Measurements from ENCODE around the gene C6orf120. TPM values are rescaled to one million over a fixed set of nuclear protein-coding genes. Genes with fewer than 3 reads are reported as not detected.

C6orf120 gene
- total RNA-seq (48.2 TPM), polyA plus RNA-seq (21.7 TPM)

- Histone ChIP-seq H3K4me1 (ENCODE audit: insufficient read depth) (no peaks in the 10 kb centered on the region), H3K36me3 (ENCODE audit: insufficient read depth) (no peaks in the 10 kb centered on the region), H3K4me3 (ENCODE audit: low read depth, low read length) (peak within 1 kb of the TSS; percentile 88), H3K27ac (ENCODE audit: low read depth) (peak within 1 kb of the TSS; percentile 94)
- peak; percentile 89 for DNase-seq (ENCODE audit: extremely low spot score)
- under 1% methylated on average over 92 of the region's 92 CpGs for WGBS
Observed at GRCh38 chr6:169701954-169702839, at the start of gene C6orf120, which contains the start of gene WDR27. Gene C6orf120, plus strand, starts transcription at chr6:169702126. Its CDS starts 334 bp downstream, at chr6:169702460. Gene WDR27, minus strand, starts transcription at chr6:169702029. Its CDS starts 13,024 bp downstream, at chr6:169689005.

- H3K4me1 ChIP-seq (ENCODE audit: insufficient read depth): no peaks in the 10 kb centered on the region
- no peak overlapping the region for H3K4me3 ChIP-seq (ENCODE audit: low read depth, low read length)
- H3K27ac ChIP-seq (ENCODE audit: low read depth): no peak overlapping the region
- no peaks in the 10 kb centered on the region for H3K36me3 ChIP-seq (ENCODE audit: insufficient read depth)
- 96% methylated on average over 11 of the region's 11 CpGs for WGBS
- DNase-seq (ENCODE audit: extremely low spot score): no peak
Observed at GRCh38 chr6:169652896-169653295, 49.0 kb upstream of the C6orf120 start.

GRCh38 chr6:169653691-169654090 lies 48.2 kb upstream of the C6orf120 start:
- 73% methylated on average over 6 of the region's 6 CpGs for WGBS
- no peak overlapping the region for H3K27ac ChIP-seq (ENCODE audit: low read depth)
- no peak overlapping the region for H3K4me3 ChIP-seq (ENCODE audit: low read depth, low read length)
- H3K4me1 ChIP-seq (ENCODE audit: insufficient read depth): no peaks in the 10 kb centered on the region
- no peaks in the 10 kb centered on the region for H3K36me3 ChIP-seq (ENCODE audit: insufficient read depth)
- no peak for DNase-seq (ENCODE audit: extremely low spot score)

- Histone ChIP-seq H3K27ac (ENCODE audit: low read depth) (no peak overlapping the region), H3K36me3 (ENCODE audit: insufficient read depth) (no peaks in the 10 kb centered on the region)
- WGBS: 47% methylated on average over 46 of the region's 46 CpGs
Observed at GRCh38 chr6:169654598-169655391, 47.1 kb upstream of the C6orf120 start.

GRCh38 chr6:169656546-169657283 lies 45.2 kb upstream of the C6orf120 start:
- DNase-seq (ENCODE audit: extremely low spot score): no peak
- 93% methylated on average over 23 of the region's 23 CpGs for WGBS
- no peak overlapping the region for H3K4me3 ChIP-seq (ENCODE audit: low read depth, low read length)
- no peak overlapping the region for H3K27ac ChIP-seq (ENCODE audit: low read depth)
- H3K4me1 ChIP-seq (ENCODE audit: insufficient read depth): no peaks in the 10 kb centered on the region
- H3K36me3 ChIP-seq (ENCODE audit: insufficient read depth): no peaks in the 10 kb centered on the region

More at GRCh38 chr6:169654598-169655391, 47.1 kb upstream of the C6orf120 start:
- DNase-seq (ENCODE audit: extremely low spot score): peak; percentile 40
- no peaks in the 10 kb centered on the region for H3K4me1 ChIP-seq (ENCODE audit: insufficient read depth)
- peak overlapping the region; percentile 11 for H3K4me3 ChIP-seq (ENCODE audit: low read depth, low read length)

GRCh38 chr6:169657284-169657610 lies 44.7 kb upstream of the C6orf120 start:
- Histone ChIP-seq H3K4me3 (ENCODE audit: low read depth, low read length) (no peak overlapping the region), H3K4me1 (ENCODE audit: insufficient read depth) (no peaks in the 10 kb centered on the region), H3K27ac (ENCODE audit: low read depth) (no peak overlapping the region), H3K36me3 (ENCODE audit: insufficient read depth) (no peaks in the 10 kb centered on the region)
- DNase-seq (ENCODE audit: extremely low spot score): no peak
- 83% methylated on average over 13 of the region's 13 CpGs for WGBS

DNA sequence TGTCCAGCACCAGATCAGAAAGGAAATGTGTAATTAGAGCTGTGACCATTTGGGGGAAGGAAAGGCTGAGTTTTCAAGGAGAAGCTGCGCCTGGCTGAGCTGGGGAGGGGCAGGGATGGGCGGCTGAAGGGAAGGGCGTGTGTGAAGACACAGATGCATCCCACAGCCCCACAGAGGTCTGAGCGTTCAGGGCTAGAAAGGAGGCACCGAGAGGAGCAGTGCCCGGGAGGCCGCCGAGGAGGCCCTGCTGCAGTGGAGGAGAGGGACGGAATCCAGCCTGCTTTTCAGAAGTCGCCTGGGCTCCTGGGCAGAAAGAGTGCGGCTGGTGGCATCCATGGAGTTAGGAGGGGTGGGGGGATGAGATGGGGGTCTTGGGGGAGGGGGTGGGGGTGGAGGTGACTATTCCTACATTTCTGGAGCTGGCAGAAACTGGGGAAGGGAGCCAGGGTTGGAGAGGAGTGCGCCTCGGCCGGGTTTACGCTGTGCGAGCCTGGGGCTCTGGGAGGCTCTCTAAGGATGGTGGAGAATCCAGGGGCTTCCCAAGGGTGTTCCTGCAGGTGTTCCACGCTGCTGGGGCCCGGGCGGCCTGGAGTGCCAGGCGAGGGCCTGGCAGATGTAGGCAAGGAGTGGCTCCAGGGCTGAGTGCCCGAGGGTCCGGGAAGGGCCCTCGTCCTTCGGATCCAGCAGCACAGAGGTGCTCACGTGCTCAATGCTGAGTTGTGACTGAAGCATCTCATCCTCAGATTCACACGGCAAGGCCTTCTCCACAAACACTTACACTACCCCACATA lies 41.9 kb upstream of the C6orf120 start:
- 97% methylated on average over 26 of the region's 26 CpGs for WGBS
- H3K36me3 ChIP-seq (ENCODE audit: insufficient read depth): no peaks in the 10 kb centered on the region
- H3K27ac ChIP-seq (ENCODE audit: low read depth): no peak overlapping the region
- DNase-seq (ENCODE audit: extremely low spot score): no peak
- no peaks in the 10 kb centered on the region for H3K4me1 ChIP-seq (ENCODE audit: insufficient read depth)
- no peak overlapping the region for H3K4me3 ChIP-seq (ENCODE audit: low read depth, low read length)

DNA sequence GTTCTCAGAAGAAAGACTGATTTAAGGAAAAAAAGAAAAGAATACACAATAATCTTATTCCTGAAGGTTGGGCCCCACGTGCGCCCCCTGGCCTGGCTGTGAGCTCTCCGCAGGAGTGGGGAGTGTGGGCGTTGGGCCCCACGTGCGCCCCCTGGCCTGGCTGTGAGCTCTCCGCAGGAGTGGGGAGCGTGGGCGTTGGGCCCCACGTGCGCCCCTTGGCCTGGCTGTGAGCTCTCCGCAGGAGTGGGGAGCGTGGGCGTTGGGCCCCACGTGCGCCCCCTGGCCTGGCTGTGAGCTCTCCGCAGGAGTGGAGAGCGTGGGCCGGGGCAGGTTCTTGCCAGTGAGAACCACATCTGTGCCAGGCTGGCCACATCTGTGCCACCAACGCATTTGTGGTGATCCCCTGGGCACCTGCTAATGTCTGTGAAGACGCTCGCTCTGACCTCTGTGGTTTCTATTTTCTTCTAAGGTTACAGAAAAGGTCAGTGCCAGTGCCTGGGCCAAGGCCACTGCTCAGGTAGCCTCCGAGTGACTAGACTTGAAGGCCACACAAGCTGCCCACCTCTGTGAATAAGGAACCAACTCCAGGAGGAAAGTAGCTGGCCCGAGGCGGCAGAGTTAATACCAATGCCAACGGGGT lies 41.1 kb upstream of the C6orf120 start:
- Histone ChIP-seq H3K36me3 (ENCODE audit: insufficient read depth) (no peaks in the 10 kb centered on the region), H3K27ac (ENCODE audit: low read depth) (no peak overlapping the region), H3K4me1 (ENCODE audit: insufficient read depth) (no peaks in the 10 kb centered on the region), H3K4me3 (ENCODE audit: low read depth, low read length) (no peak overlapping the region)
- WGBS: 94% methylated on average over 26 of the region's 26 CpGs
- no peak for DNase-seq (ENCODE audit: extremely low spot score)

- Histone ChIP-seq H3K36me3 (ENCODE audit: insufficient read depth) (no peaks in the 10 kb centered on the region), H3K4me1 (ENCODE audit: insufficient read depth) (no peaks in the 10 kb centered on the region), H3K27ac (ENCODE audit: low read depth) (no peak overlapping the region), H3K4me3 (ENCODE audit: low read depth, low read length) (no peak overlapping the region)
- 95% methylated on average over 7 of the region's 7 CpGs for WGBS
- DNase-seq (ENCODE audit: extremely low spot score): no peak
Observed at GRCh38 chr6:169661391-169661756, 40.6 kb upstream of the C6orf120 start.

- peaks cover 3% of the 10 kb centered on the region for H3K36me3 ChIP-seq (ENCODE audit: insufficient read depth)
- H3K27ac ChIP-seq (ENCODE audit: low read depth): no peak overlapping the region
- WGBS: 83% methylated on average over 8 of the region's 8 CpGs
- no peak for DNase-seq (ENCODE audit: extremely low spot score)
- no peak overlapping the region for H3K4me3 ChIP-seq (ENCODE audit: low read depth, low read length)
- no peaks in the 10 kb centered on the region for H3K4me1 ChIP-seq (ENCODE audit: insufficient read depth)
Observed at GRCh38 chr6:169663468-169663867, 38.5 kb upstream of the C6orf120 start.

DNA sequence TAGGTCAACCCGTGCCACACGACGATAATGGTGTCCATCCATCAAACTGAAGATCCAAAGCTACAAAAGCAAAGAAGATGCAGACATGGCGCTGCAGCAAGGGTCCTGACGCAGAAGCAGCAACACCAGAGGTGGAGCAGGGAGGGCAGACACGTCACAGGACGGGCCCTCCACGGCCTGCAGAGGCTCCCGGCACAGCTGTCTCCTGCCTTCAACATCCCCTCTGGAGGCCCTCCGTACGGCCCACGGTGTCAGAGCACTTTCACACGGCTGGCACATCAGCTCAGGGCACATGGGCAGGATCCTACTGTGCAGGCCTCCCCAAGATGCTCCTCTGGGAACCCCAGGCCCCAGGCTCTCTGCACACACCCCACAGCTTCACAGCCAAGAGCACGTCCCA lies 37.7 kb upstream of the C6orf120 start:
- Histone ChIP-seq H3K27ac (ENCODE audit: low read depth) (no peak overlapping the region), H3K36me3 (ENCODE audit: insufficient read depth) (peaks cover 3% of the 10 kb centered on the region)
- WGBS: 96% methylated on average over 14 of the region's 14 CpGs

DNA sequence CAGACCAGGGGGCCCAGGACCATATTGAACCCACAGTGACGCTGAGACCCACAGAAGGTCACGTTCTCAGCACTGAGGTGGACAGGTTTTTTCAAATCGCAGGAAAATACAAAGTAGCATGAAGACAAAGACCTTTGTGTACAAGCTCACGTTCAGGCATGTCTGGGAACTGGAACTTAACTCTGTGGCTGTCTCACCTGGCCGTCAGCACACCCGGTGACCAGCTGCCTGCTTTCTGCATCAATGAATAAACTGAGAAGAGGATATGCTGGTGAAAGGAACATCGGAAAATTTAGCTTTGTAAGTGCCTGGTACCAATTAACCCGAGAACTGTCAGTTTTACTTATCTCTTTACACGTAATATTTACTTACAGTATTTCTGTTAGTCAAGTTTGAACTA lies 36.6 kb upstream of the C6orf120 start:
- Histone ChIP-seq H3K27ac (ENCODE audit: low read depth) (no peak overlapping the region), H3K36me3 (ENCODE audit: insufficient read depth) (peaks cover 3% of the 10 kb centered on the region), H3K4me1 (ENCODE audit: insufficient read depth) (no peaks in the 10 kb centered on the region), H3K4me3 (ENCODE audit: low read depth, low read length) (no peak overlapping the region)
- no peak for DNase-seq (ENCODE audit: extremely low spot score)
- WGBS: 87% methylated on average over 9 of the region's 9 CpGs

More for the DNA sequence above, 37.7 kb upstream of the C6orf120 start:
- no peak for DNase-seq (ENCODE audit: extremely low spot score)
- Histone ChIP-seq H3K4me1 (ENCODE audit: insufficient read depth) (no peaks in the 10 kb centered on the region), H3K4me3 (ENCODE audit: low read depth, low read length) (no peak overlapping the region)
